ENCODE results near the gene KLF5.

GRCh38 chr13:73110814-73111213 lies 52.0 kb downstream of the KLF5 start:
- TF ChIP-seq CTCF (IDR thresholded peaks at IDR 0.05 in 2 of 3, conservative IDR thresholded peaks at IDR 0.05 in 1 of 3; ENCODE audit: borderline replicate concordance in 1 of 3, insufficient read depth in 1 of 3, low read depth in 2 of 3, low read length in 2 of 3): no peak
- TF ChIP-seq ZFX (IDR thresholded peaks at IDR 0.05): no peak
- TF ChIP-seq ATF3 (IDR thresholded peaks at IDR 0.05): no peak
- no peak for TF ChIP-seq SP1 (IDR thresholded peaks at IDR 0.05; ENCODE audit: low read depth)
- TF ChIP-seq RAD21 (IDR thresholded peaks at IDR 0.05; ENCODE audit: low read depth): no peak
- TF ChIP-seq POLR2AphosphoS5 (IDR thresholded peaks at IDR 0.05; ENCODE audit: low read depth, low read length): no peak
- TF ChIP-seq REST (IDR thresholded peaks at IDR 0.05; ENCODE audit: low read depth): no peak

All from HCT116 (cell line).